ENCODE results near the gene EFCAB6.

The EFCAB6 gene

DNA sequence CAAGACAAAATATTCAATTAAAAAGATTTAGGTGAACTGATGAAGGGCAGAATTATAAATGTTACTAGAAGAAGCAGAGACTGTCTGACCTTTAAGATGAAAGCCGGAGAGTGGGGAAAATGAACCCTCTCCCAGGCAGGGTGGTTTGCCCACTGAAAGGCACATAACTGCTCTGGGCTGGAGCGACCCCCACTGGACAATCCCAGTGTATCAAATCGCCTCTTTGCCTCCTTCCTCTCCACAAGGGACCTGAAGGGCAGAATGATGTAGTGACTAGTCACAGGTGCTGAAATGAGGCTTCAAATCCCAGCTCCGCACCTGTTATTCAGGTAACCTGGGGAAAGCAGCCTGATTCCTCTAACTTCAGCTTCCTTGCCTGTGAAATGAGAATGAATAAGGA is 69.0 kb downstream of the EFCAB6 start:
- no peak for DNase-seq

GRCh38 chr22:43742154-43742950 is 69.8 kb downstream of the EFCAB6 start:
- no peak for DNase-seq

DNA sequence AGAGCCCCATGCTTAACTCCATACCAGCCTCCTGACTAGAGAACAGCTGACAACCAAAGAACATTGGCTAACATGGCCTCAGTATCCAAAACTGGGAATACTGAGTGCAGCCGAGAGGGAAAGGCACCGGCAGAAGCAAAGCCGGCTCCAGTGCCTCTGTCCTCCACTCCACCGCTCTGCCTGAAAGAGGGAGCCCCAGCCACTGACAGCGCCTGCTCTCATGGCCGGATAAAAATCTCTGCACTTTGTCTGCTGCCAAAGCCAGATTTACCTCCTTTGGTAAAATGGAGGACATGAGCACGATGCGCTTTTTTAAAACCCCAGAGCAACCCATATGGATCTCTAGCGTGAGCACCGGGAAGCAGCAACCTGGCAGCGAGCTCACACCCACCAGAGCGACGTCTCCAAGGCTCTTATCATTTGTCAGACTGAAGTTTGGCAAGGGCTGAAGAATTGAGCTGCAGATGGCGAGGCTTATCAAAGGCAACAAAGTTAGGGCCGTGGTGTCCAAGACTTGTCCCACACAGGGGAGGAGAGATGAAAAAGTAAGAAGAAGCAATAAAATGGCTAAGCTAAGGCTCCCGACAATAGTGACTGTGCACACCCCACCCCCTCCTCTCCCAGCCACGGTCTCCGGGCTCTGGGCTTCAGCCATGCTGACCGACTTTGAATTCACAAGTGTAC is 71.4 kb downstream of the EFCAB6 start:
- DNase-seq: no peak

DNA sequence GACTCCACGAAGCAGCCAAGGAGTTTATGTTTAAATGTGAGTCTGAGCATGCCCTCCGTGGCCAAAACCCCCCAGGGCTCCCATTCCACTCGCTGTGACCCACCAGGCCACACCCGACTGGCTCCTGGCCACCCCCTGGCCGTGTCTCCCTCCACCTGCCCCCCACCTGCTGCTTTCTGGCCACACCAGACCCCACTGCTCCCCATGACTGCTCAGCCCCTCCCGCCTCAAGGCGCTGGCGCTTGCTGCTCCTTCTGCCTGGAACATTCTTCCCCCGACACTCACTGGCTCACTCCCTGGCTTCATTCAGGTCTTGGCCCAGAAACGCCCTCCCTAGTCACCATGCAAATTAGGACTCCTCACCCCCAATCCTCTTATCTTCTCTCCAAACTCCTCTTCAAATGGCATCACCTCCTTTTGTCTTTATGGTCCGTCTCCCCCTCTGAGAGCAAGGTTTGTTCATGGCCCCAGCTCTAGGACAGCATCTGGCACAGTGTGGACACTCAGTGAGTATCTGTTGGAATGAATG is 72.2 kb downstream of the EFCAB6 start:
- no peak for DNase-seq

DNA sequence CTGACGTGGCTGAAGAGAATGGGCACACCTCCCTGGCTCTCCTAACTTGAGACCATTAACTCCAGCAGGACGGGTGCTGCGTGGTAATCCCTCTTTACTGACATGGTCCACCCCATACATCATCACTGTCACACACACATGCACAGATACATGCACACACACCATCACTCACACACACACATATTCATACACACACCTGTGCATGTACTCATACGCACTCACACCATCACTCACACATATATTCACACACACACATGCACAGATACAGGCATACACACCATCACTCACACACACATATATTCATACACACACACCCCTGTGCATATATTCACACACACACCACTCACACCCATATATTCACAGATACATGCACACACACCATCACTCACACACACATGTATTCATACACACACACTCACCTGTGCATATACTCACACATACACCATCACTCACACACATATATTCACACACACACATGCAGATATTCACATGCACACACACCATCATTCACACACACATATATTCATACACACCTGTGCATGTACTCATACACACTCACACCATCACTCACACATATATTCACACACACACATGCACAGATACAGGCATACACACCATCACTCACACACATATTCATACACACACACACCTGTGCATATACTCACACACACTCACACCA is 74.8 kb downstream of the EFCAB6 start:
- DNase-seq: no peak

- DNase-seq: no peak
These were observed 75.5 kb downstream of the EFCAB6 start for GRCh38 chr22:43736651-43737050.

GRCh38 chr22:43734370-43735150 is 77.5 kb downstream of the EFCAB6 start:
- DNase-seq: no peak

GRCh38 chr22:43733138-43733537 is 79.0 kb downstream of the EFCAB6 start:
- no peak for DNase-seq

DNA sequence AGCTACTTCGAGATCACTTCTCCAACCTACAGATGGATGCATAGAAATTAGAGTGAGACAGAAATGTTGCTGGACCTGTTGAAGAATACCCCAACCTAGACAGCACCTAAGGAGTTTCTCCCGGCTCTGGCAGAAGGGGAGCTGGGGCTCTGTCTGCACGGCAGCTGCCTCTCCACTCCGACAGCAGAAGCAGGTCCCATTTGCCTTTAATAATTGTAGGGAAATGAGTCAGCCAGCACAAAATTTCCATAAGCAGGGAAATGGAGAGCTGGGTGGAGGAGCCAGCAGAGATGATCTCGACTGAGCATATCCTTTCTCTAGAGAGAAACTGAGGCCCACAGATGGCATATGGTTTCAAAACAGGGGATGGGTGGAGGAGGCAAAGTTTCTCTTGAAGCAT is 80.1 kb downstream of the EFCAB6 start:
- no peak for DNase-seq

DNA sequence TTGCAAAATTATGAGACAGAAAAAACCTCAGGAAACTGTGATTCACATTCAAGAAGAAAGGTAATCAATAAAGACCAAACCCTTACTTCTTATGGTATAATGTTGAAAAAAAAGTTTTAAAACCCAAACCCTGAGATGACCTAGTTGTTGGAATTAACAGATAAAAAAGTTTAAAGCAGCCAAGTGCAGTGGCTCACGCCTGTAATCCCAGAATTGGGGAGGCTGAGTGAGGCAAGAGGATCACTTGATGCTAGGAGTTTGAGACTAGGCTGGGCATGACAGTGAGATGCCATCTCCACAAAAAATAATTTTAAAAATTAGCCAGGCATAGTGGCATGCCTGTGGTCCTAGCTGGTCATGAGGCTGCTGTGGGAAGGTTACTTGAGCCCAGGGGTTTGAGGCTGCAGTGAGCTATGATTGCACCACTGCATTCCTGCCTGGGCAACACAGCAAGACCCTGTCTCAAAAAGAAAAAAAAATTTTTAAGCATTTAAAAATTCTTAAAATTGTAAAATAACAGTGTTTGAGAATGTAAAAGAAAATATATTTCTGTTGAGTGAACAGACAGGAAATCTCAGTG is 85.1 kb downstream of the EFCAB6 start:
- no peak for DNase-seq

- no peak for DNase-seq
These were observed 85.8 kb downstream of the EFCAB6 start for GRCh38 chr22:43726322-43726721.

DNA sequence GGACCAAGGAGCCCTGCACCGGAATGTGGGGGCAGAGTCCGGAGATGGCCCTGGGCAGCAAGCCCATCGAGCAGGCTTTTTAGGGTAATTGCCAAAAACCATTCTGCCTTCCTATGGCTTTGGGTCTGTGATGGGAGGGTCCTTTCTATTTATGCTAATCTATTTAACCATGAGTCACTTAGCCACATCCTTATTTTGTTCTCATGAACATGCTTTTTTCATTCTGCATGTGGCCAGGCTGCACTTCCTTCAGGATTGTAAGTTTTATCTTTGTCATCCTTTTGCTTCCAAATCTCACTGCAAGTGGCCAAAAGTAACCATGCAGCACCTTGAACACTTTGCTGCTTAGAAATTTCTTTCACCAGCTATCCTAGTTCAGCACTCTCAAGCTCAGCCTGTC is 88.3 kb downstream of the EFCAB6 start:
- DNase-seq: no peak

DNA sequence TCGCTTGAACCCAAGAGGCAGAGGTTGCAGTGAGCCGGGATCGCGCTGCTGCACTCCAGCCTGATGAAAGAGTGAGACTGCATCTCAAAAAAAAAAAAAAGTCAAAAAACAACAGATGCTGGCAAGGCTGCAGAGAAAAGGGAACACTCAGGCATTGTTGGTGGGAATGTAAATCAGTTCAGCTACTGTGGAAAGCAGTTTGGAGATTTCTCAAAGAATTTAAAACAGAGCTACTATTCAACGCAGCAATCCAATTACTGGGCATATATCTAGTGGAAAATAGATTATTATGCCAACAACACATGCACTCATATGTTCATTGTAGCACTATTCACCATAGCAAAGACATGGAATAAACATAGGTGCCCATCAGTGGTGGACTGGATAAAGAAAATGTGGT is 89.7 kb downstream of the EFCAB6 start:
- no peak for DNase-seq

GRCh38 chr22:43720716-43721115 is 91.4 kb downstream of the EFCAB6 start:
- DNase-seq: no peak

GRCh38 chr22:43714104-43714503 is 98.0 kb downstream of the EFCAB6 start:
- no peak for DNase-seq

DNA sequence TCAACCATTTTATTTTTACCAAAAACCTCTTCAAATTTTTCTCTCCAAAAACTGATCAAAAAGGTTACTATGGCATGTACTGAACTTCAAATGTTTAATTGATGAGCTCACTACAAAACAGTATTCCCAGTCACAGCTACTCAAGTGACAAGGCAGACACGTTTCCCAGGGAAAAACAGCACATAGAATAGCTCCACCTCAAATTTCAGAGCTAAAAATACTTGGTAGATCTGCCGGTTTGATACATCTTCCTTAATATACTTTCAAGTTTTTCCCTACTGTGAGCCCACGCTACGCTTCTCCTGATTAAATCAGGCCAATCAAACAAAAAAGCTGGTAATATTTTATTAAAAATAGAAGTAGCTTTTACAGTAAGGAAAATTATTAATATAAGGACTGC is 100.4 kb downstream of the EFCAB6 start:
- no peak for DNase-seq

DNA sequence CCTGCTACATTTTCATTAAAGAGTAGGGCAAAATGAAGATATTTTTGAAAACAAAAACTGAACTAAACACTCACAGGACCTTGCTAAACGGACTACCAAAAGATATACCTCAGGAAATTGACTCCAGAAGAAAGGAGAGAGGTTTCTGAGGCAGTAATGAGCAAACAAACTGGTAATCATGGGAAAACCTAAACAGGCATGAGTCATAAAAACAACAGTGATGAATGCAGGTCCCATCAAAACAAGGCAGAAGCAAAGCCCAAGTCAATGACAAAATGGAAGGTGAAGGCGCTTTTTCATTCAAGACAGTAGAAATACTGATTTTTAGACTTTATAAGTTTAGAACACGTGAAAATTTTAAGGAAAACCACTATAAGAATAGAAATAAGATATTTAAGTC is 104.5 kb downstream of the EFCAB6 start:
- DNase-seq: no peak

DNA sequence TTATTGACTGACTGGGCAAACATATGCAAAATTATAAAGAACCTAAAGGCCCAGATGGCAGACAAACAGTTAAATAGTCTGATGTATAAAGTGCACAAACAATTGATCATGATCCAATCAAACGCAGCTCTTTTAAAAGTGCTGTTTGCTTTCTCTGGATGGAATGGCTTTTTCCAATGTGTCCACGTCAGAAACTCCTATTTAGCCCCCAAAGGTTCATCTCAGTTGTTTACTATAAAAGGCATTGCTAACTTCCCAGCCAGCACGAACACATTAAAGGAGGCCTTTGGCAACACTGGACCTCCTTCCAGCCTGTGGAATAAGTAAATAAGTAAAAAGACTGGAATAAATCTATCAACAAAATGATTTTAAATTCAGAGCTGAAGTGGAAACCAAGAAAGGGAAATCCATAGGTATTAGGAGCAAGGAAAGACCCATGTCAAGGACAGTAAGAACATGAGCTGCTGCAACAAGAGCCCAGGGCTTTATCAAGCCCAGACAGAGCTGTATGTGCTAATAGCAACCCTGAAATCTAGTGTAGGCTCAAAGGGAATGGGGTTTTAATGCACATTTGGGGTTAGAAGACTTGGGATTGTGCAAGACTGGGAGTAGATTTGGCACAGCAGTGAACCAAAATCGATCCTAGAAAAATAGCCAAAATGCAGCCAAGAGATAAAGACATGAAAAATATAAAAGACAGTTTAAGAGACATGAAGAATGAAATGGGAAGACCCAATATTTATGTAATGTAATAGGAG is 105.4 kb downstream of the EFCAB6 start:
- no peak for DNase-seq

- no peak for DNase-seq
These were observed 106.0 kb downstream of the EFCAB6 start for GRCh38 chr22:43706151-43706550.

DNA sequence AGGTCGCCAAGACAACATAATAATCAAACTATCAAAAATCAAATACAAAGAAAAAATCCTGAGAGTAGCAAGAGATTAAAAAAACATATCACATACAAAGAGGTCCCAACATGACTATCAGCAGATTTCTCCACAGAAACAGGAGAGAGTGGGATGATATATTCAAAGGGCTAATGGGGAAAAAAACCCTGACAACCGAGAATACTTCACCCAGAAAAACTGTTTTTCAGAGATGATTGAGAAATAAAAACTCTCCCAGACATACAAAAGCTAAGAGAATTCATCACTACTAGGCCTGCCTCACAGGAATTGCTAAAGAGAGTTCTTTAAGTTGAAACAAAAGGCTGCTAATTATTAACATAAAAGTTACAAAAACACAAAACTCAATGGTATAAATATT is 108.1 kb downstream of the EFCAB6 start:
- DNase-seq: no peak

DNA sequence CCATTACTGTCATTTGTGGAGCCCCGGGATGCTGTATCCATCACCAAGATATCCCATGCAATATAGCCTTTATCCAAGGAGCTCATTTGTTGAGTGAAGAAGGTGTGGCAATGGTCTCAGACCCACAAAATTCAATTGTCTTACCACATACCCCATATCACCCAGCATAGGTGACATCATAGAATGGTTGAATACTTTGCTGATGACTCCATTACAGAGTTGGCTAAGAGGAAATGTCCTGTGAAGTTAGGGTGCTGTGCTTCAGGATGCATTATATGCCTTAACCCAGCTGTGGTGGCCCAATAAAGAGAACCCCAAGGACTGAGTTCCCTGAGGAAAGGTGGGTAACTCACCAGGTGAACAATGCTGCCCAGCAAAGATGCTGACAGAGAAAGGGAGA is 113.7 kb downstream of the EFCAB6 start:
- no peak for DNase-seq

DNA sequence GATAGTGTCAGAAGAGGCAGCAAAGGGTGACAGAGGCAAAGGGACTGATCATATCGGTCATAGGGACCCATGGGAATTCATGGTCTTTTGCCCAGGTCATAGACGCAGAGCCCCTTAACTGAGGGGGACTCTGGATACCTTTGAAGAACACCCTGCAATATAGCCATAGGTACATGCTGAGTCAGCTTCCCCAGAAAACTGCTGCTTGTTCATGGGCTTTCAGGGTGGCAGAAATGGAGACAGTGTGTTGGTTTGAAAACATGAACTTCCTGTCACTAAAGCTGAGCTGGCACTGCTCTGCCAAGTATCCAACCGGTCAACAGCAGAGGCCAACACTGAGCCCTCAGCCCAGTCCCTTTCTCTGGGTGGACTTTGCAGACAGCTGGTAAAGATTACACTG is 114.2 kb downstream of the EFCAB6 start:
- no peak for DNase-seq
